ENCODE results near the gene FCHSD2. TPM values are rescaled to one million over a fixed set of nuclear protein-coding genes. Genes with fewer than 3 reads are reported as not detected.

The FCHSD2 gene
- total RNA-seq, 4 donors from 2014 or later, result 17.0 to 40.0 (median 27.0) TPM

DNA sequence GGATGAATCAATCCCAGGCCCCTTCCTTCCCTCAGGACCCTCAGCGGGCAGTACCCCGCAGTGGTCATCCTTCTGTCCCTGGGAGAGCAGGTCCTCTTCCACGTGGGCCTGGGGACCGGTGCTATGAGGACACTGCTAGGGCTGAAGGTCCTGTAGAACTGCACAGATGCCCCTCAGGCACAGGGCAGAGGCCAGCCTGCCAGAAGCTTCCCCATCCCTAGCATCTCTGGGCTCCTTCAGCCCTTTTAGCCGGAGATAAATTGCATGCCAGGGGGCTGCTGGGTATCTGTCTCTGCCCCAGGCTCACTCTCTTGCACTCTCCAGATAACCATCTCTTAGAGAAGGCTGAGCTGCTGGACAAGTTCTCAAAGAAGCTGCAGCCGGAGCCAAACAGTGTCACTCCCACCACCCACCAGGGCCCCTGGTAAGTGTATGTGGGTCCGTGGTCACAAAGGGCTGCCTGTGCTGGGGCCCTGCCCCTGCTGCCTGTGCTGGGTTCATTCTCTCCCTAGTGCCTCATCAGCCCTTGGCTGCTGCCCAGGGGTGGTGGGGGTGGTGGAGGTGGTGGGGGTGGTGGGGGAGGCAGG lies 325.6 kb downstream of the FCHSD2 start:
- Histone ChIP-seq H3K36me3 (peaks cover 0 to 40% of the 10 kb centered on the region in 2 donors), H3K27me3 (no peaks in the 10 kb centered on the region), H3K4me1 (peaks cover 0 to 55% (median 28%) of the 10 kb centered on the region in 3 donors), H3K27ac (no peak overlapping the region), H3K4me3 (no peak overlapping the region), H3K9me3 (no peaks in the 10 kb centered on the region)
- 100% methylated on average over 2 of the region's 7 CpGs; no CpG with 5 or more reads in 1 of the 2 donors for WGBS, 2 donors (ENCODE audit: low coverage in 1 of 2)
- TF ChIP-seq EP300 (IDR thresholded peaks at IDR 0.05), result no peak
- TF ChIP-seq POLR2A (IDR thresholded peaks at IDR 0.05), result no peak
- TF ChIP-seq POLR2AphosphoS5 (IDR thresholded peaks at IDR 0.05), result no peak
- no peak for TF ChIP-seq CTCF (IDR thresholded peaks at IDR 0.05)
- ATAC-seq, result no peak

GRCh38 chr11:72815110-72815618 lies 327.0 kb downstream of the FCHSD2 start:
- H3K4me1 ChIP-seq, result peaks cover 0 to 53% (median 24%) of the 10 kb centered on the region in 3 donors

GRCh38 chr11:72814286-72815109 lies 327.6 kb downstream of the FCHSD2 start, which contains the start of gene ATG16L2:
Gene ATG16L2, plus strand, starts transcription at chr11:72814411. Its CDS starts 35 bp downstream, at chr11:72814446.
- Histone ChIP-seq H3K4me1 (peaks cover 0 to 53% (median 24%) of the 10 kb centered on the region in 3 donors), H3K9me3 (no peaks in the 10 kb centered on the region), H3K27ac (peak within 1 kb of the TSS; percentile 77 to 96 (median 92)), H3K36me3 (peaks cover 0 to 35% of the 10 kb centered on the region in 2 donors), H3K27me3 (no peaks in the 10 kb centered on the region), H3K4me3 (peak within 1 kb of the TSS; percentile 59 to 67)
- TF ChIP-seq POLR2AphosphoS5 (IDR thresholded peaks at IDR 0.05) (peak; percentile 25), CTCF (IDR thresholded peaks at IDR 0.05) (peak in 3 of 4 experiments; percentile 58 to 61 (median 61)), POLR2A (IDR thresholded peaks at IDR 0.05) (peak; percentile 72 to 75), EP300 (IDR thresholded peaks at IDR 0.05) (no peak)
- ATAC-seq, result peak; percentile 94
- no CpG with 5 or more reads among the region's 75 CpGs for WGBS, 2 donors (ENCODE audit: low coverage in 1 of 2)

More at GRCh38 chr11:72815110-72815618, 327.0 kb downstream of the FCHSD2 start:
- Histone ChIP-seq H3K27ac (peak overlapping the region in 3 of 4 donors; percentile 92 to 96 (median 93)), H3K36me3 (peaks cover 0 to 34% of the 10 kb centered on the region in 2 donors), H3K4me3 (peak overlapping the region; percentile 59 to 67), H3K27me3 (no peaks in the 10 kb centered on the region), H3K9me3 (no peaks in the 10 kb centered on the region)
- TF ChIP-seq CTCF (IDR thresholded peaks at IDR 0.05), result no peak
- 100% methylated on average over 1 of the region's 13 CpGs; no CpG with 5 or more reads in 1 of the 2 donors for WGBS, 2 donors (ENCODE audit: low coverage in 1 of 2)
- no peak for ATAC-seq

DNA sequence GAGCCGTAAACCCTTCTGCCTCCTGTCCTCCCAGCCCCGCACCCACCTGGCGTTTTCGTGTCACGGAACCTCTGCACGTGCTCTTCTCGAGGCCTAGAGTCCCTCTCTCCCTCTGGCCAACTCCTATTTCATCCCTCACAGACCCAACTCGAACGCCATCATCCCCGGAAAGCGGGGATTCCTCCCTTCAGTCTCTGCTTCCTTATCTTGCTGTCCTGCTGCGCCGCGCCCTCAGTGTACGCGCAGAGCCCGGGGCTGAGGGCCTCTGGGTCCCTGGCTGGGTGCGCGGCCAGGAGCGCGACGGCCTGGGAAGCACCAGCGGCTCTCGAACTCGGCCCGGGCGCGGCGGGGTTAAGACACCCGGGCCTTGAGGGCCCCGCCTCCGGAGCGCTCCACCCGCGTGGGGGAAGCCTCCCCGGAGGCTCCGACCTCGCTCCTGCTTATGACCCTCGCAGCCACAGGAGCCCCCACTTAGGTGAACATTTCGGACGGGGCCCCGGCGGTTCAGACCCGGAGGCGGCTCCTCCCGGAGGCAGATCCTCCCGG lies 328.3 kb downstream of the FCHSD2 start:
- Histone ChIP-seq H3K27ac (peak overlapping the region; percentile 77 to 96 (median 92)), H3K4me3 (peak overlapping the region; percentile 59 to 67), H3K36me3 (peaks cover 0 to 35% of the 10 kb centered on the region in 2 donors), H3K27me3 (no peaks in the 10 kb centered on the region), H3K4me1 (peaks cover 0 to 53% (median 24%) of the 10 kb centered on the region in 3 donors), H3K9me3 (no peaks in the 10 kb centered on the region)
- WGBS, 2 donors (ENCODE audit: low coverage in 1 of 2), result 1 to 3% methylated on average over 7 to 11 of the region's 47 CpGs
- no peak for TF ChIP-seq CTCF (IDR thresholded peaks at IDR 0.05)
- peak in 1 of 2 donors; percentile 2 for TF ChIP-seq POLR2A (IDR thresholded peaks at IDR 0.05)
- peak; percentile 87 for ATAC-seq

Measured in gastroesophageal sphincter (tissue), 4 donors.